HepG2 (cell line): ENCODE data around the gene CEACAM21. TPM values are rescaled to one million over a fixed set of nuclear protein-coding genes. Genes with fewer than 3 reads are reported as not detected.

Source experiments
- ATAC-seq: fragments of 200-7000 bp; cut with Tn5 transposase; 3 replicates; pipeline ENCODE4 v1.9.1; 2020; ENCODE audit warnings: mild to moderate bottlenecking, moderate library complexity
- BruUV-seq: library from RNA; stranded (reverse); fragments of 400-500 nt; replicated peaks from 2 replicates; lab custom pipeline; 2021; lab: Mats Ljungman, UMichigan
- CTCF ChIA-PET: fragments of 300-600 bp; formaldehyde crosslinking; extraction: SDS; loops from one replicate; lab custom pipeline; 2021; ENCODE audit warnings: low total read pairs, inconsistent platforms, low intra/inter-chr PET ratio; lab: Yijun Ruan, JAX
- POLR2A ChIA-PET: fragments of 350-600 bp; sonication (Branson Sonifier 250); formaldehyde crosslinking; loops from one replicate; lab custom pipeline; 2020; ENCODE audit warnings: antibody characterized with exemption, inconsistent platforms; lab: Yijun Ruan, JAX
- DNase-seq: peaks from one replicate; pipeline ENCODE4 v3.0.0-alpha.2; 2015; ENCODE audit warnings: low spot score
- FAIRE-seq: peaks from 3 replicates; lab custom pipeline; 2011; peaks lifted over from hg19 to GRCh38; lab: Jason Lieb, UNC
- H2AFZ ChIP-seq: one replicate; pipeline ENCODE4 v1.6.1; 2011; ENCODE audit warnings: low read length, inconsistent platforms
- H3K27ac ChIP-seq: fragments of 300-600 bp; 3 replicates; pipeline ENCODE4 v1.8.0; 2011; ENCODE audit warnings: mixed run types, mild to moderate bottlenecking, mixed read lengths, low read length, inconsistent platforms; ENCODE audit not compliant: insufficient read depth; ENCODE audit errors: extremely low read length
- H3K27me3 ChIP-seq, 2 experiments: fragments of 200-600 bp in 1 of 2; 2 replicates in 1 of 2; 3 replicates in 1 of 2; pipeline versions ENCODE4 v1.6.0 to v1.8.0; 2011; ENCODE audit warnings: low read length in 2 of 2, mild to moderate bottlenecking in 2 of 2, moderate library complexity in 2 of 2, inconsistent platforms in 1 of 2; ENCODE audit not compliant: insufficient read depth in 2 of 2, control insufficient read depth in 1 of 2
- H3K36me3 ChIP-seq, 2 experiments: fragments of 200-600 bp in 1 of 2; replicated peaks in 1 of 2; 2 replicates in 1 of 2; 3 replicates in 1 of 2; pipeline versions ENCODE4 v1.5.1 to v1.8.0; 2011; ENCODE audit warnings: low read length in 2 of 2, inconsistent platforms in 1 of 2; ENCODE audit not compliant: insufficient read depth in 2 of 2, control insufficient read depth in 1 of 2
- H3K4me1 ChIP-seq: 2 replicates; pipeline ENCODE4 v1.5.1; 2012; ENCODE audit warnings: low read length, inconsistent platforms; ENCODE audit not compliant: insufficient read depth
- H3K4me2 ChIP-seq: 2 replicates; pipeline ENCODE4 v1.6.0; 2011; ENCODE audit warnings: low read depth, low read length, inconsistent platforms
- H3K4me3 ChIP-seq, 3 experiments: fragments of 200-600 bp in 1 of 3; sonication (generic), shearing (Covaris generic) in 1 of 3; replicated peaks in 1 of 3; 2 replicates each; pipeline ENCODE4 v1.5.1; 2011 to 2016; ENCODE audit warnings: low read length in 3 of 3, inconsistent platforms in 2 of 3, low read depth in 2 of 3, mild to moderate bottlenecking in 2 of 3, control low read depth in 1 of 3, mixed read lengths in 1 of 3; ENCODE audit not compliant: insufficient read depth in 1 of 3
- H3K79me2 ChIP-seq: one replicate; pipeline ENCODE4 v1.6.1; 2011; ENCODE audit warnings: low read length, inconsistent platforms; ENCODE audit not compliant: insufficient read depth
- H3K9ac ChIP-seq: 2 replicates; pipeline ENCODE4 v1.6.0; 2011; ENCODE audit warnings: mild to moderate bottlenecking, low read depth, low read length, inconsistent platforms; ENCODE audit not compliant: insufficient read depth
- H3K9me3 ChIP-seq: 2 replicates; pipeline ENCODE4 v1.5.1; 2012; ENCODE audit warnings: mild to moderate bottlenecking, low read length
- H4K20me1 ChIP-seq: 2 replicates; pipeline ENCODE4 v1.6.0; 2011; ENCODE audit warnings: inconsistent platforms, mild to moderate bottlenecking, low read length, moderate library complexity; ENCODE audit not compliant: insufficient read depth
- FOXK1 ChIP-seq: sonication (generic); formaldehyde crosslinking; IDR thresholded peaks from 2 replicates; pipeline ENCODE4 v1.4.0; 2020; ENCODE audit warnings: low read depth, missing genetic modification reagents, borderline replicate concordance
- PATZ1 ChIP-seq: sonication (generic); formaldehyde crosslinking; IDR thresholded peaks from 2 replicates; pipeline ENCODE4 v1.4.0; 2020; ENCODE audit warnings: missing genetic modification reagents
- POLR2A ChIP-seq, 2 experiments: IDR thresholded peaks; 2 replicates each; pipeline ENCODE4 v1.6.1; 2011; ENCODE audit warnings: low read depth in 2 of 2, low read length in 2 of 2, mild to moderate bottlenecking in 1 of 2, moderate library complexity in 1 of 2; ENCODE audit not compliant: insufficient read depth in 1 of 2
- SP5 ChIP-seq: IDR thresholded peaks from 2 replicates; pipeline ENCODE4 v1.6.1; 2016; ENCODE audit warnings: low read depth, borderline replicate concordance
- SRSF4 ChIP-seq: fragments of 200-400 bp; formaldehyde crosslinking; IDR thresholded peaks from one replicate; pipeline ENCODE4 v1.6.1; 2018; ENCODE audit warnings: mild to moderate bottlenecking, low read depth, low read length, moderate library complexity; ENCODE audit not compliant: poor library complexity, severe bottlenecking
- THAP11 ChIP-seq: IDR thresholded peaks from 2 replicates; pipeline ENCODE4 v1.6.1; 2016; ENCODE audit warnings: missing biosample characterization, missing genetic modification reagents
- ZFP90 ChIP-seq: sonication (generic); formaldehyde crosslinking; IDR thresholded peaks from 2 replicates; pipeline ENCODE4 v1.8.0; 2022; ENCODE audit warnings: missing genetic modification reagents, mild to moderate bottlenecking, inconsistent platforms, borderline replicate concordance
- ZKSCAN8 ChIP-seq: IDR thresholded peaks from 2 replicates; pipeline ENCODE4 v1.6.1; 2016; ENCODE audit warnings: borderline replicate concordance, missing genetic modification reagents, missing compliant biosample characterization
- ZNF274 ChIP-seq: sonication (generic); formaldehyde crosslinking; IDR thresholded peaks from 2 replicates; pipeline ENCODE4 v1.5.1; 2020; ENCODE audit warnings: mild to moderate bottlenecking, missing genetic modification reagents
- ZNF556 ChIP-seq: sonication (generic); formaldehyde crosslinking; IDR thresholded peaks from 2 replicates; pipeline ENCODE4 v1.4.0; 2020; ENCODE audit warnings: mild to moderate bottlenecking, missing genetic modification reagents, borderline replicate concordance
- ZNF709 ChIP-seq: sonication (generic); formaldehyde crosslinking; IDR thresholded peaks from 2 replicates; pipeline ENCODE4 v1.5.0; 2020; ENCODE audit warnings: mild to moderate bottlenecking, missing genetic modification reagents
- ZNF878 ChIP-seq: sonication (generic); formaldehyde crosslinking; IDR thresholded peaks from 2 replicates; pipeline ENCODE4 v1.8.1; 2023; ENCODE audit warnings: mild to moderate bottlenecking, missing genetic modification reagents, moderate library complexity
- WGBS: methylation state at CpG from one replicate; pipeline ENCODE4 v1.1.6; 2017; ENCODE audit warnings: low lambda C conversion rate; 5-methylcytosine and 5-hydroxymethylcytosine counted together
- in situ Hi-C: cut with HindIII; loops from 2 replicates; pipeline ENCODE4 v1.10.0; 2017; ENCODE audit warnings: low pct_unique_long_range_greater_than_20kb; ENCODE audit not compliant: extremely low pct_ligation_motif_present
- intact Hi-C: fragments of 100-400 bp; cut with micrococcal nuclease; formaldehyde crosslinking; loops from one replicate; pipeline ENCODE4 v1.10.0; 2022; ENCODE audit not compliant: unreplicated experiment
- polyA plus RNA-seq, 8 experiments: library from polyadenylated mRNA; depleted of rRNA in 3 of 8; stranded (reverse) in 7 of 8; unstranded in 1 of 8; fragments of >200 nt; fragmentation: Illumina TruSeq in 4 of 8; extraction: Trizol in 4 of 8; gene quantifications; 2 replicates each; pipeline versions ENCODE4 v1.2.1 to v1.2.3, GENCODE V29; 2011 to 2016; ENCODE audit warnings: low read depth in 4 of 8, missing spikeins in 1 of 8, mixed read lengths in 1 of 8; ENCODE audit not compliant: insufficient read depth in 1 of 8
- total RNA-seq, 5 experiments: library from RNA; depleted of rRNA; stranded (reverse); fragments of >200 nt; fragmentation: Illumina TruSeq; extraction: Trizol; gene quantifications; 2 replicates each; pipeline ENCODE4 v1.2.3, GENCODE V29; 2016; ENCODE audit warnings: low read depth in 1 of 5
- TF ChIP-seq, protein P1 (sequence below): IDR thresholded peaks from 2 replicates; pipeline ENCODE4 v1.6.1; 2016; ENCODE audit warnings: mild to moderate bottlenecking

The CEACAM21 gene
- total and polyA plus RNA-seq, 2 of the 13 experiments (the other 11 are each of a cell fraction or from before 2014, with no cell fraction given): 0.05 TPM; not detected in 1

DNA sequence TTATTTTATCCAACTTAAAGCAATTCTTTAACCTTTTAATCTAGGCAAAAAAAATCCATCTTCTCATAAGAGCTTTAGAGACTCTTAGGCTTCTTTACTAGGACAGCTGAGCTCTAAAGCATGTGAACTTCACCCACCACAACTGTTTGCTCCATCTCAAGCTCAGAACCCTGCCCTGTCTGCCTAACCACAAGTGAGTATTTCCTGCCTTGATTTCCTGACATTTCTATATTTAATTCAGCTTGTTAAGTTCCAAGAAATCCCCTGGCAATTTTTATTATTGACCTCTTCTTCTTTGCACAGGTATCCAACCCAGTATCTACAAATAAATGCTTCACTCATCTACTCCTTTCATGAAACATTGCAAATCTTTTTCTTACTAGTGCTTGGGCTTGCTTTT is 21.1 kb upstream of the CEACAM21 start:
- POLR2A ChIA-PET: no interaction called here
- BruUV-seq: no TSS peak

GRCh38 chr19:41555748-41556147 is 20.2 kb upstream of the CEACAM21 start:
- WGBS: 0% methylated on average over 3 of the region's 3 CpGs
- ChIA-PET POLR2A (no interaction called here), CTCF (no interaction called here)
- H3K79me2 ChIP-seq: no peaks in the 10 kb centered on the region
- H3K27ac ChIP-seq: no peak overlapping the region
- FAIRE-seq (no peak), DNase-seq (no peak), ATAC-seq (no peak)
- no peaks in the 10 kb centered on the region for H3K36me3 ChIP-seq
- no peaks in the 10 kb centered on the region for H3K4me1 ChIP-seq
- H2AFZ ChIP-seq: no peak overlapping the region
- H3K4me3 ChIP-seq: no peak overlapping the region
- no peaks in the 10 kb centered on the region for H4K20me1 ChIP-seq
- BruUV-seq: no TSS peak
- in situ Hi-C loops: no loop called here
- peaks cover 7% of the 10 kb centered on the region for H3K9me3 ChIP-seq
- H3K9ac ChIP-seq: no peak overlapping the region
- H3K4me2 ChIP-seq: no peak overlapping the region
- intact Hi-C loops: no loop called here
- H3K27me3 ChIP-seq: peaks cover 0 to 26% of the 10 kb centered on the region in 2 experiments; a peak in 2 of 5 replicates
- TF ChIP-seq ZNF274 (CRISPR knock-in tag) (no peak), POLR2A (IDR thresholded peaks at IDR 0.05; ENCODE audit: insufficient read depth in 1 of 2, low read depth in 2 of 2, low read length in 2 of 2) (no peak), ZKSCAN8 (no peak), THAP11 (CRISPR knock-in tag) (no peak), SRSF4 (no peak), ZFP90 (CRISPR knock-in tag) (no peak), ZNF709 (CRISPR knock-in tag) (no peak), FOXK1 (CRISPR knock-in tag) (no peak), ZNF878 (CRISPR knock-in tag) (no peak)
- TF ChIP-seq, protein P1, sequence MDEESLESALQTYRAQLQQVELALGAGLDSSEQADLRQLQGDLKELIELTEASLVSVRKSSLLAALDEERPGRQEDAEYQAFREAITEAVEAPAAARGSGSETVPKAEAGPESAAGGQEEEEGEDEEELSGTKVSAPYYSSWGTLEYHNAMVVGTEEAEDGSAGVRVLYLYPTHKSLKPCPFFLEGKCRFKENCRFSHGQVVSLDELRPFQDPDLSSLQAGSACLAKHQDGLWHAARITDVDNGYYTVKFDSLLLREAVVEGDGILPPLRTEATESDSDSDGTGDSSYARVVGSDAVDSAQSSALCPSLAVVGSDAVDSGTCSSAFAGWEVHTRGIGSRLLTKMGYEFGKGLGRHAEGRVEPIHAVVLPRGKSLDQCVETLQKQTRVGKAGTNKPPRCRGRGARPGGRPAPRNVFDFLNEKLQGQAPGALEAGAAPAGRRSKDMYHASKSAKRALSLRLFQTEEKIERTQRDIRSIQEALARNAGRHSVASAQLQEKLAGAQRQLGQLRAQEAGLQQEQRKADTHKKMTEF (CRISPR knock-in tag): no peak

More for the DNA sequence above, 21.1 kb upstream of the CEACAM21 start:
- no peak overlapping the region for H3K9ac ChIP-seq
- in situ Hi-C loops: no loop called here
- ATAC-seq (no peak), DNase-seq (no peak), FAIRE-seq (no peak)
- no peak overlapping the region for H3K4me2 ChIP-seq
- intact Hi-C loops: no loop called here
- no peak for TF ChIP-seq SP5 (CRISPR knock-in tag)
- TF ChIP-seq PATZ1 (CRISPR knock-in tag): no peak
- no peak for TF ChIP-seq ZNF556 (CRISPR knock-in tag)
- no peaks in the 10 kb centered on the region for H3K4me1 ChIP-seq
- peaks cover 7% of the 10 kb centered on the region for H3K9me3 ChIP-seq
- H2AFZ ChIP-seq: no peak overlapping the region
- no peaks in the 10 kb centered on the region for H4K20me1 ChIP-seq
- CTCF ChIA-PET: no interaction called here
- H3K79me2 ChIP-seq: no peaks in the 10 kb centered on the region
- H3K27ac ChIP-seq: no peak overlapping the region
- peaks cover 0 to 26% of the 10 kb centered on the region in 2 experiments; a peak in 2 of 5 replicates for H3K27me3 ChIP-seq
- H3K36me3 ChIP-seq: no peaks in the 10 kb centered on the region
- no peak overlapping the region for H3K4me3 ChIP-seq
